ENCODE results near the gene STAT3.
A peak's percentile ranks its signal among the peaks of the same experiment; 100 is the strongest.
"Not testable (repeated sequence)": the region's sequence is repeated elsewhere in the genome, so short reads cannot be mapped to it uniquely, and the experiment has no call there.

STAT3 gene

DNA sequence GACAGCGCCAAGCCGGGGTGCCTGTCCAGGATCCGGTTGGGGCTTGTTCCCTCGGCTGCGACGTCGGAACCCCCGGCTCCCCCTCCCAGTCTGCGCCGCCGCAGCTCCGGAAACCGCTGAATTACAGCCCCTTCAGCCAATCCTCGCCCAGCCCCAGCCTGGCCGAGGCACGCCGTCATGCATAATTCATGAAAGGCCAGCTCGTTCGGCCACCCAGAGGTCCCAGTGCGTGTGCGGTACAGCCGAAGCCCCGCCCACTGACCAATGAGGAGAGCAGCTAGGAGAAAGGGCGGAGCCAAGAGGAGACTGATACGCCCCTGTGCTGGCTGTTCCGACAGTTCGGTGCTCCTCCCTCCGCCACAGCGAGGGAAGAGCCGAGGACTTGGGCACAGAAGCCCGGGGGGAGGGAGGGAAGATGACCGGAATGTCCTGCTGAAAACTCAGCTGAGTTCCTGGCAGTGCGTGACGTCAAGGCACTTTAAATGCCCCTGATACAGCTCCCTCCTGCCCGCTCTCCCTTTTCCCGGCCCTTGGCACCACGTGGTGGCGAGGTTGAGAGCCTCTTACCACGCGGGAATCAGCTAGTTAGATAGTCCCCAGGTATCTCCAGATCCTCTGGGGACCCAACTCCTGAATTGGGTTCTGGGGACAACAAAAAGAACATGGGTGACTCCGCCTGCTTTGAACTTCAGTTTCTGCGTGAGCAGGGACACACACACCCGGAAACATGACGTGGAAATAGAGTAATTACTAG, at the start of gene STAT3:
Gene STAT3, minus strand, starts transcription at position 62 of the 754 bp plus-strand sequence. CDS start 39,926 bp downstream, outside the sequence.
- peak; percentile 99 for DNase-seq

DNA sequence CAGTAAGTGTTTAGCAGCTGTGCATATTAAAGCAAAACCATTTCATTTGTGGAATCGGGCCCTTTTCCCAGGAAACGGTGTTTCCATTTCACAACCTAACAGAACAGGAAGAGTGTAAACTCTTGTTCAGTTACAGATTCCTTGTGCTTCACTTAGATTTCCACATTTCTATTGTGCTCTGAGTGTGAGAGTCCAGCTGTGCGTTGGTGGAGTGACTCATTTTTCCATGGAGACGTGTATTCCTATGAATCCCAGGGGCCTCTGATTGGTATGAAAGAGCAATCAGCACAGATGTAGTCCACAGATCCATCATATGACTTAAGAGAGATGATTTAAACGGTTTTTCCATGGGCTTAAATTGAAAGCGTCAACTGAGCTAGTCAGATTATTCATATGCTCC, 48.1 kb upstream of the STAT3 start:
- DNase-seq = no peak

DNA sequence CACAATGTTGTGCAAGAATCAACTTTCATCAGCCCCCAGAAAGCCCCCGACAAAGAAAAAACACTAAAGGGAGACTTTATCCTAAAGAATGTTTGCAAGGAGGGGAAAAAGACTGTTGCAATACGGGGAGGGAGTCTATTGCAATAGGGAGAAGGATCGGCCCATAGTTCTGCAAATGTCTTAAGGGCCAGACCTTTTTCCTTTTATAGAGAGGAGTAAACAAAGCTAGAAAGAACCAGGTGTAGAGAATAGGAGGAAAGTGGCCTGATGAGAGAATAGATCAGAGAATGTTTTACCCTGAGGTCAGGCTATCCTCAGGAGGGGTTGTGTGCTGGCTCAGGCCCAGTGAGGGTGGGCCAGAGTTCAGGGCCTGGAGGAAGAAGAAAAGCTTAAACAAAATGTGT, 43.5 kb upstream of the STAT3 start:
- no peak for DNase-seq

DNA sequence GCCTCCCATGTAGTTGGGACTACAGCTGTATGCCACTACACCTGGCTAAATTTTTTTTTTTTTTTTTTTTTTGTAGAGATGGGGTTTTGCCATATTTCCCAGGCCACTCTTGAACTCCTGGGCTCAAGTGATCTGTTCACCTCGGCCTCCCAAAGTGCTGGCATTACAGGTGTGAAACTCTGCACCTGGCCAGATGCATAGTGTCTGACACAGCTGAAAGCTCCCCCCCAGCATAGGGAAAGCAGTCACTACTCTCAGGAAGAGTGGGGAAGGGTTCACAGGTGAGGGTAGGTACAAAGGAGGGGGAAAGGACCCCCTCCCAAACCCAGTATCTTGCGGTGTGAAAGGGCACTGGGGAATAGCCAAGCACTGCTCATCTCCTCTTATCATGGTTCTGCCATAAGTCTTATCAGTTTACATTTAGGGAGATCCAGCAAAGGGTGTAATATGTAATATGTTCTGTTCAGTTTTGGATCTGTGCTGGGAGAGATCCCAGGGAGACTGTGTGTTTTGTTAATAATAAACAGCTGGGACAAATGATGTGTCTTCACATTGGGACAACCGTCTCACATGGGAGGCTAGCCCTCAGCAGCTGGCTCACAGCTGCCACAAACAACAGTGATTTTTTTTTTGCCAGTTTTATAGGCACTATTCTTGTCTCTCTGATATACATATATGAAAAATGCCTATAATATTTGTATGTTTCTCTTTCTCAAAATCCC, 41.6 kb upstream of the STAT3 start:
- no peak for DNase-seq

DNA sequence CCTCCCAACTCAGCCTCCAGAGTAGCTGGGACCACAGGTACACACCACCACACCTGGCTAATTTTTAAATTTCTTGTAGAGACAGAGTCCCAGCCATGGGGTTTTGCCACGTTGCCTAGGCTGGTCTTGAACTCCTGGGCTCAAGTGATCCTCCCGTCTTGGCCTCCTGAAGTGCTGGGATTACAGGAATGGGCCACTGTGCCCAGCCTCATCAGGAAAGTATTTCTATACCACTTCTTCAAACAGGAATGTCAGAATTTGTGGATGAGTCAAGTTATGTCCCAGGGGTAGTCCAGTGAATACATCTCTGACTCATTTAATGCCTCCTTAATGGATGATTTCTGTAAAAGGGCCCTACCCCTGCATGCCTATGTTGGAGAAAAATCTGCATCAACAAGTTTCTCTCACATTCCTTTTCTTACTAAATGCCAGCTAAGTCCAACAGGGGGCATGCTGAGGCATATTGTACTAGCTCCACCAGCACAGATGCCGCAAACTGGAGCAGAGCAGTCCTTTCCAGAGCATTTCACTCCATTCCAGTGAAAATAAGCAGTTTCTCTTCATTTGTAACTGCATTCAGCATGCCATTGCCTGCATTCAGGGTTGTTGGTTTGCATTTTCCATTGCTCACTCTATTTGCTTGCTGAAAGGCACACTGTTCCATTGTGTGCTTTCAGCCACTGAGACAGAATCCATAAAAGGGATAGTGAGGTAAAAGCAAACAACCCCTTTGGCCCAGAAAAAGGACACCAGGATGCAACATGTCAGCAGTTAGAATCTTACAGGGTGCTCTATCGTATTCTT, 40.1 kb upstream of the STAT3 start:
- no peak for DNase-seq

DNA sequence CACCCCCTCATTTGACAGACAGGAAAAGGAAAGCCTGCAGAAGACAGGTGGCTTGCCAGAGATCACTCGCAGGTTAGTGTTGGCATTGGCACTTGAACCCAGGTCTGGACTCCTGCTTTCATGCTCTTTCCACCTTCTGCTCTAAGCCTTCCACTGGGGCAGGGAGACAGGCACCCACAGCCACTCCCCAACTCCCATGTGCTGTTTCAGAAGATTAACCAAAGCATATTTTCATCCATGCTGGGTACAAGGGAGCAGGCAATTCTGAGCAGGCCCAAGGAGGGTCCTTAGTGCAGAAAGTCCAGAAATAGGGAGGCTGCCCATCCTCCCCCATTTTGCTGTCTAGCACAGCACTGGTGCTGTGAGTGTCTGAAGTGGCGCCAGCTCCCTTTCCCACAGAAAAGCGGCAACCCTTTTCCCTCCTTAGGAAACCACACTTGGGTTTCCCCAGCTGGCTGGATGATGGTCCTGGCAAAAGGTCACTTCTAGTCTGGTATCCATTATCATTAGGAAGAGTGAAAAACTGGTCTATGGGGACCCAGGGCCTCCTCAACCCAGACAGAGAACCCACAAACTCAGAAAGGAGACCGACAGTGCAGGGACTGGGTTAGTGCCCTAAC, 36.9 kb upstream of the STAT3 start:
- DNase-seq = no peak

DNA sequence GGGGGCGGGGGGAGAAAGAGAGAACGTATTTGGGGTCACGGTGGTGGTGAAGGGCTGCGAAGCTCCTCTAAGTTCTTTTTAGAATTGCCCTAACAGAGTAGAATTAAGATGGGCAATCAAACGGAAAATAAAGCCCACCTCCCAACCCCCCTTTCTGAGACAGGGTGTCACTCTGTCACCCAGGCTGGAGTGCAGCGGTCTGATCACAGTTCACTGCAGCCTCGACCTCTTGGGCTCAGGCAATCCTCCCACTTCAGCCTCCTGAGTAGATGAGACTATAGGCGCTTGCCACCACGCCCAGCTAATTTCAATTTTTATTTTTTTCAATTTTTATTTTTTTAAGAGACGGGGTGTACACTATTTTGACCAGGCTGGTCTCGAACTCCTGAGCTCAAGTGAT, 35.5 kb upstream of the STAT3 start:
- DNase-seq = no peak

DNA sequence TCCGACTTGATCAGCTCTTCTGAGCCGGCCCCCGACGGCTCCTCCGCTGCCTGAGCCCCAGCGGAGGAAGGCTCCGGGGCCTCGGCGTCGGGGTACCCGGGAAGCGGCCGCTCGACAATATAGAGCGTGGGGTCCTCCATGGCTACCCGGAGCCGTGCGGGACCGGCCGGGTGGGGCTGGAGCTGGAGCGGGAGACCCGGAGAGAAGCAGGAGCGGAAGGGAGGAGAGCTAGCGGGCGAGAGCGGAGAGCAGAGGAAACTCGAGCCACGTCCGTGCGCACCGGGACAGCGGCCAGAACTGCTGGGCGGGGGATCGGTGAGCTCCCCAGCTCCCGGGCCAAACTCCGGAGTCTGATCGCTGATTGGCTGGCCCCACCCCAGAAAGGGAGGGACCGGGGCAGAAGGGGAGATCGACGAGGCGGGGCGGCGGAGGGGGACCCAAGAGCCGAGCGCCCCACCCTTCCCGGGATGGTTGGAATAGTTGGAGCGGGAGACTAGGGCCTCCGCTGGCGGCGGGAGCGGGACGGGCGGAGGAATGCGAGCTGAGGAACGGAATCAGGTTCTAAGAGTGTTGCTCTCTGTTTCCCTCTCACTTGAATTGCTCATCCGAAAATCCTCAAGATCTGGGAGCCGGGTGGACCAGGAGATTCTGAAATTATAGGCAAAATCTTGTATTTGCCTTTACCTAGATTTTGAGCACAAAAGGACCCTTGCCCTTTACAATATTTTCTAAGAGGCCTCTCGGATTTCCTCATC, 34.9 kb upstream of the STAT3 start, which contains the start of gene CAVIN1:
Gene CAVIN1, minus strand, starts transcription at position 299 of the 755 bp plus-strand sequence. Its CDS starts 159 bp downstream, at position 140.
- DNase-seq = no peak

DNA sequence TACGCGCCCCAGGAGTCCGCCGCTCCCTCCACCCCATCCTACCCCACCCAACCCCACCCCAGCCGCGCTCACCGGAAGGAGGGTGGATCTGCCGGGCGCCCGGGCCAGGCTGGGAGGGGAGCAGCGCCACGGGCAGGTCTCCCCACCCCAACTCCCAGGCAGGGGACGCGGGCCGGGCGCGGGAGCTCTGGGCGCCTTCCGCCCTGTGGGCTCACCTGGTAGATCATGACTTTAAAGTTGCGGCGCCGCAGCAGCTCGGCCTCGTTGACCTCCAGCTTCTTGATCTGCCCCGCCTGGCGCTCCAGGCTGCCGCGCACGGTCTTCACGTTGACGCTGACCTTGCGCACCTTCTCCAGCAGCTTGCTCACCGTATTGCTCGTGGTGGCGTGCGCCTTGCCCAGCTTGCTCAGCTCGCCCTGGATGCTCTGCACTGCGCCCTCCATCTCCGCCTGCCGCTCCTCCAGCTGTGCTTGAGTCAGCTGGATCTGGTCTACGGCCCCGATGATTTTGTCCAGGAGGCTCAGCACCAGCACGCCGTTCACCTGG, 34.2 kb upstream of the STAT3 start:
- no peak for DNase-seq

DNA sequence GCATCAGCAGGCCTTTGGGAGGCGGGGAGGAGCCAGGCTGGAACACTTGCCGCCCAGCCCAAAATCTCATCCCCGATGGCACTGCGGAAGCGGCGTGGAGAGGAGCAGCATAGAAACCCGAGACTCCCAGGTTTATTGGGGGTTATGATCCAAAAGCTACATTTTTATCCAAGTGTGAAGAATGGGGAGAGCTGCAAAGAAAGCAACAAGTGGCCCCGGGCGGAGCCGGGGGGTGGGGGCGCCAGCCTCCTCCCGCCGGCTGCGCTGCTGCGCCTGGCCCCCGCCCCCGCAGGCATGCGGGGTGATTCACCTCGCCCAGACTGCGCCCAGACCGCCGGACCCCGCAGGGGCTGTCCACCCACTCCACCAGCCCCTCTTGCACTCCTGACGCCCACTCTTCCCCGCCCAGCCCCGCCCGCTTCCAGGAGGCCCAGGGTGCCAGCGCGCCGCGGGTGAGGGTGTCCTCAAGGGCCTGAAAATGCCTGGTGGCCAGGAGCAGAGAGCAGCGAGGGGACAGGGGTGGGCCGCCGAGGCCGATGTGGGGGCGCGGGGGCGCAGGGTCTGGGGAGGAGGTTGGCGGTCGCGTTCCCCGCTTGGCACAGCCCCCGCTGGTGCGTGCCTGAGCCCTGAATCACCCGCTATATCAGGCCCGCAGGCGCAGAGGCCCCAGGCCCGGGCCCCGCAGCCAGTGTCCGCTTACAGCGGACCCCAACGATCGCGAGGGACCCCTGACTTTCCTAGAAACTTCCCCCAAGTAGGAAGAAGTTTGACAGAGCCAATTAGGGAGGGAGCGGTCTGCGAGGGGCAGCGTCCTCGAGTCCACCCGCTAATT, 33.5 kb upstream of the STAT3 start:
- DNase-seq = no peak

DNA sequence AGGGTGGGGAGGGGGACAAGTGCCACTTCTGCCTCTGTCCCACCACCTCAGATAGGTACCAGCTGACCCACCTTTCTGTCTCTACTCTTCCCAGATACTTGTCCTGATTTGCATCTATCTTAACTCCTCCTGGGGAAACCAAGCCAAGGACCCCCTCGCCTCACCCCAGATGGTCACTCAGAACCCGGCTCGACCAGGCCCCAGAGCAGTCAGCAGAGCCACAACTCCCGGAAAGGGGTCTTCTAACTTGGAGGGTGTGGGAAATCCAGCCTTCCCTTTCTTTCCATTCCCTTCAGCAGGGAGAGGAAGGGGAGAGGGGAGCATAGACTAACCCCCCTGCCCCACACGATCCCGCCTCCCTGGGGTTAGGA, 32.9 kb upstream of the STAT3 start:
- DNase-seq = no peak

DNA sequence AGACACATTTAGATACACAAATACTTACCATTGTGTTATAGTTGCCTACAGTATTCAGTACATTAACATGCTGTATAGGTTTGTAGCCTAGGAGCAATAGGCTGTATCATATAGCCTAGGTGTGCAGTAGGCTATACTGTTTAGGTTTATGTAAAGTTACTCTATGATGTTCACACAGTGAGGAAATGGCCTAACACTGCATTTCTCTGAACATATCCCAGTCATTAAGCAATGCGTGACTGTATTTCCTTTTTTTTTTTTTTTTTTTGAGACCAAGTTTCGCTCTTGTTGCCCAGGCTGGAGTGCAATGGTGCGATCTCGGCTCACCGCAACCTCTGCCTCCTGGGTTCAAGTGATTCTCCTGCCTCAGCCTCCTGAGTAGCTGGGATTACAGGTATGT, 29.7 kb upstream of the STAT3 start:
- not testable (repeated sequence) for DNase-seq

DNA sequence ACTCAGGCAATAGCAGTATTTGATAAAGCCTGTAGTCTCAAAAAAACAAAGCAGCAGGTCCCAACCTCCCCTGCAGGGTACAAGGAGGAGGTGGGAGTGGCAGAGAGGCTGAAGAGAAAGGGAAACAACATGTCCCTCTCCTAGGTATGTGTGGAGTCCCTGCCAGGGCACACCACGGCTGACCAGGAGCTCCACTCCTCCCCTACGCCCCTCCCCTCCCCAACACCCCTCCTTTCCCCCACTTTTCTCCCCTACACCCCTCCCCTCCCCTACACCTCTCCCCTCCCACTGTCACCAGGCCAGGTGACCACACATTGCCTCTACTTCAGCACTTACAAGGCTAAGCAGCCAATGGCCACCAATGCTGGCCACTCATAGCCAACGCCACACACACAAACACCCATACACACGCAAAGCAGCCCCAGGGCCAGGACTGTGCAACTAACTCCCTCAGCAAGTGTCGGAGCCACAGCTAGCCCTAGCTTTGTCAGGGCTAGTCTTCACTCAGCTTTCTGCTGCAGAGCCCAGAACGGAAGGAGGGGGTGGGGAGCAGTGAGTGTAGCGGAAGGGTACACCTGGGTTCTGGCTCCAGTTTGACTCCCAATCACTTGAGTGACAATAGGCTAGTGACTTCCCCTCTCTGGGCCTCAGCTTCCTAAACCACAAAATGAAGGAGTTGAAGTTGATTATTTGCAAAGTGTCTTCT, 26.6 kb upstream of the STAT3 start:
- no peak for DNase-seq

DNA sequence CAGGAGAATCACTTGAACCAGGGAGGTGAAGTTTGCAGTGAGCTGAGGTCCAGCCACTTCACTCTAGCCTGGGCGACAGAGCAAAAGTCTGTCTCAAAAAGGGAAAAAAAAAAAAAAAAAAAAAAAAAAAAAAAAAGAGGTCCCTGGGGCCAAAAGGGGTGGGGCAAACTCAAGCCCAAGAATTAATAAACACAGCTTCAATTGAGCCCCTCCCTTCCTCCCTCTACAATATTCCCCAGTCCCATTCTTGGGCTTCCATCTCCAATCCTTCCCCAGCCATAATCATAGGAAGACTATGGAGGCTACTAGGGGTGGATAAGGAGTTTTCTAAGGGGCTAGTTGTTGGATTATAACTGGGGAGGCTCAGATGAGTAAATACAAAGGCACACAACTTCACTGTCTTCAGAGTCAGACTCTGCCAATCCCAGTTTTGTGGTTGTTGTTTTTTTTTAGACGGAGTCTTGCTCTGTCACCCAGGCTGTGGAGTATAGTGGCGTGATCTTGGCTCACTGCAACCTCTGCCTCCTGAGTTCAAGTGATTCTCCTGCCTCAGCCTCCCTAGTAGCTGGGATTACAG, 25.3 kb upstream of the STAT3 start:
- no peak for DNase-seq

DNA sequence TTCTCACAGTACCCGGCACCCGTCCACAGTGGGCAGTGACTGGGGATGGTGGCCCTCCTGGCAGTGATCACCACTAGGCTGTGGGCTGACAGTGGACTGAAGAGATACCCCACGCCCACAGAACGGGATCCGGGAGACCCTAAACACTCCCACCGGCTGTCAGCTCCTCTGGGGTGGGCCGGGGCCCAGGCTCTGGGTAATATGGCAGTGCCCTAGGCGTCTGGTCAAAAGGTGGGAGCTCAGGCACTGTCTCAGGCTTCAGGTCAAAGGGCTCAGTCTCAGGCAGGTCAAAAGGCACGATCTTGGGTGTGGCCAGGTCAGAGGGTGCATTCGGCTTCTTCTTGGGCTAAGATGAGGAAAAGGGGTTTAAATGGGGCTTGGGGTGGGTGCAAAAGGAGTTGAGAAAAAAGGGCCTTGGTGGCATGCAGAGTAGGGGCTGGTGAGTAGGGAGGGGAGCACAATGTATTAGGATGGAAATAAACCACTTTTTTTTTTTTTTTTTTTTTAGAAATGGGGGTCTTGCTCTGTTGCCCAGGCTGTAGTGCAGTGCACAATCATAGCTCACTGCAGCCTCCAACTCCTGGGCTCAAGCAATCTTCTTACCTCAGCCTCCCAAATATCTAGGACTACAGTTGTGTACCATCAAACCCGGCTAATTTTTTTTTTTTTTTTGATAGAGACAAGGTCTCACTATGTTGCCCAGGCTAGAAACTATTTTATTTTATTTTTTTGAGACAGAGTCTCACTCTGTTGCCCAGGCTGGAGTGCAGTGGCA, 23.9 kb upstream of the STAT3 start:
- DNase-seq = no peak

DNA sequence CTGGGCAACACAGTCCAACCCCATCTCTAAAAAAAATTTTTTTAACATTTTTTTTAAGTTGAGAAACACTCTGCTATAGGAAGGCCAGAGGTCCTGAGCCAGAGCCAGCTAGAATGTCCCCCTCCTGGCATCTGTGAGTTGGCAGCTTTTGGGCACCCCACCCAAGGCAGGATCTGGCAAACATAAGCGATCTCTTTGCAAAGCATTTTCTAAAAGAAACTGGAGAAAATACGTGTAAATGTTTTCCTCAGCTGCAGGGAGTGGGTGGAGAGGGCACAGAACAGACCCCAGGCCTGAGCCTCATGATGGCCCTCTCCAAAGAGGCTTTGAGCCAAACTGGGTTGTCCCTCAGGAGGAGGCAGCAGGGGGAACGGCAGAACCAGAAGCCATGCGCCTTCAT, 23.1 kb upstream of the STAT3 start:
- no peak for DNase-seq

DNA sequence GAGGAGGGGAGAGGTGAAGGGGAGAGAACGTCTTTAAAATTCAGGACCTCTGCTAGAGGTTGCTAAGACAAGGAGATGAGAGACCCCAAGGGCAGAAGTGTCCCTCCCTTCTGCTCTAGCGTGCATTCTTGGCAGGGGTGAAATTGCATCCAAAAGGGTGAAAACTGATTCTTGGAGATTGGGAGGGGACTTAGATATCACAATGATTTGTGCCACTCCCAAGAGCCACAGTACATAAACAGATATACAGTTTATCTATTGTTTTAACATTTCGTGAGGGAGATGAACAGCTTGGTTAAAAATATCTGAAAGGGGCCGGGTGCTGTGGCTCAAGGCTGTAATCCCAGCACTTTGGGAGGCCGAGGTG, 22.1 kb upstream of the STAT3 start:
- DNase-seq = no peak

DNA sequence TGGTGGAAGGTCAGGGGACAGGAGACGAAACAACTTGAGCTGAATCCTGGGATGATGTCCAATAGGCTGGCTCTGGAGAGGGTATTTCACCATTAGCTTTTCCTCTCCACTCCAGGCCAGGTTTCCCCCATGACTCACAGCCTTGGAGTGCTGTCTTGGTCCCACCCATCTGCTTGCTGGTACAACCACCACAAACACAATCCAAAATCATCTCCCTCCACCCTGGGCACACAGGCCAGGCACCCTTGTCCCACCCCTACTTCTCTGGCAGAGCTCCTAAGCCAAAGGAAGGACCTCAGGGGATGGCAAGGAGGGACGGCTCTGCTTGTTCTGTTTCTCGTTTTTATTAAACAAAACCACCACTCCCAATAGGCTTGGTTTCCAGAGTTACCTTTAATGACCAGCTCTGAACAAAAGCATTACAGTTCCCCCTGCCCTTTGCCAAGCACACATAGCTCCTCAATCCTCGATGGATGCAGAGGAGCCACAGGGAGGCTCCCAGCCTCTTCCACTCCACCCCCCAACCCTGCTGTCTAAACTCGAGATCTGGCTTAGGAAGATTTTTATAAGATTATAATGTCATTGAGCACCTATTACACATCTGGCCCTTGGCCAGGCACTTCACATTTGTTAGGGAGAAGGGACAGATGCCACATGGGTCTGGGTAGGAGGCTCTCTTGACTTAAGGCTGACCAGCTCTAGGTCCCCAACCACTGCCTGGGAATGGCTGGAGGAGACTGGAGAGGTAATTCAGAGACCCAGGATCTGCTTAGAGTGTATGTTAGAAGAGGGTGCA, 21.5 kb upstream of the STAT3 start:
- no peak for DNase-seq
